HepG2 (cell line): ENCODE results near the gene NOX3. TPM values are rescaled to one million over a fixed set of nuclear protein-coding genes. Genes with fewer than 3 reads are reported as not detected.

Source experiments
- ATAC-seq: fragments of 200-7000 bp; cut with Tn5 transposase; 3 replicates; pipeline ENCODE4 v1.9.1; 2020; ENCODE audit warnings: mild to moderate bottlenecking, moderate library complexity
- BruUV-seq: library from RNA; stranded (reverse); fragments of 400-500 nt; replicated peaks from 2 replicates; lab custom pipeline; 2021; lab: Mats Ljungman, UMichigan
- CTCF ChIA-PET: fragments of 300-600 bp; formaldehyde crosslinking; extraction: SDS; loops from one replicate; lab custom pipeline; 2021; ENCODE audit warnings: low total read pairs, inconsistent platforms, low intra/inter-chr PET ratio; lab: Yijun Ruan, JAX
- POLR2A ChIA-PET: fragments of 350-600 bp; sonication (Branson Sonifier 250); formaldehyde crosslinking; loops from one replicate; lab custom pipeline; 2020; ENCODE audit warnings: antibody characterized with exemption, inconsistent platforms; lab: Yijun Ruan, JAX
- DNase-seq: peaks from one replicate; pipeline ENCODE4 v3.0.0-alpha.2; 2015; ENCODE audit warnings: low spot score
- FAIRE-seq: peaks from 3 replicates; lab custom pipeline; 2011; peaks lifted over from hg19 to GRCh38; lab: Jason Lieb, UNC
- H2AFZ ChIP-seq: one replicate; pipeline ENCODE4 v1.6.1; 2011; ENCODE audit warnings: low read length, inconsistent platforms
- H3K27ac ChIP-seq: fragments of 300-600 bp; 3 replicates; pipeline ENCODE4 v1.8.0; 2011; ENCODE audit warnings: mixed run types, mild to moderate bottlenecking, mixed read lengths, low read length, inconsistent platforms; ENCODE audit not compliant: insufficient read depth; ENCODE audit errors: extremely low read length
- H3K27me3 ChIP-seq, 2 experiments: fragments of 200-600 bp in 1 of 2; 2 replicates in 1 of 2; 3 replicates in 1 of 2; pipeline versions ENCODE4 v1.6.0 to v1.8.0; 2011; ENCODE audit warnings: low read length in 2 of 2, mild to moderate bottlenecking in 2 of 2, moderate library complexity in 2 of 2, inconsistent platforms in 1 of 2; ENCODE audit not compliant: insufficient read depth in 2 of 2, control insufficient read depth in 1 of 2
- H3K36me3 ChIP-seq, 2 experiments: fragments of 200-600 bp in 1 of 2; replicated peaks in 1 of 2; 2 replicates in 1 of 2; 3 replicates in 1 of 2; pipeline versions ENCODE4 v1.5.1 to v1.8.0; 2011; ENCODE audit warnings: low read length in 2 of 2, inconsistent platforms in 1 of 2; ENCODE audit not compliant: insufficient read depth in 2 of 2, control insufficient read depth in 1 of 2
- H3K4me1 ChIP-seq: 2 replicates; pipeline ENCODE4 v1.5.1; 2012; ENCODE audit warnings: low read length, inconsistent platforms; ENCODE audit not compliant: insufficient read depth
- H3K4me2 ChIP-seq: 2 replicates; pipeline ENCODE4 v1.6.0; 2011; ENCODE audit warnings: low read depth, low read length, inconsistent platforms
- H3K4me3 ChIP-seq, 3 experiments: fragments of 200-600 bp in 1 of 3; sonication (generic), shearing (Covaris generic) in 1 of 3; replicated peaks in 1 of 3; 2 replicates each; pipeline ENCODE4 v1.5.1; 2011 to 2016; ENCODE audit warnings: low read length in 3 of 3, inconsistent platforms in 2 of 3, low read depth in 2 of 3, mild to moderate bottlenecking in 2 of 3, control low read depth in 1 of 3, mixed read lengths in 1 of 3; ENCODE audit not compliant: insufficient read depth in 1 of 3
- H3K79me2 ChIP-seq: one replicate; pipeline ENCODE4 v1.6.1; 2011; ENCODE audit warnings: low read length, inconsistent platforms; ENCODE audit not compliant: insufficient read depth
- H3K9ac ChIP-seq: 2 replicates; pipeline ENCODE4 v1.6.0; 2011; ENCODE audit warnings: mild to moderate bottlenecking, low read depth, low read length, inconsistent platforms; ENCODE audit not compliant: insufficient read depth
- H3K9me3 ChIP-seq: 2 replicates; pipeline ENCODE4 v1.5.1; 2012; ENCODE audit warnings: mild to moderate bottlenecking, low read length
- H4K20me1 ChIP-seq: 2 replicates; pipeline ENCODE4 v1.6.0; 2011; ENCODE audit warnings: inconsistent platforms, mild to moderate bottlenecking, low read length, moderate library complexity; ENCODE audit not compliant: insufficient read depth
- ATF1 ChIP-seq: IDR thresholded peaks from 2 replicates; pipeline ENCODE4 v1.6.1; 2016; ENCODE audit warnings: mild to moderate bottlenecking, control low read depth
- KDM1A ChIP-seq: IDR thresholded peaks from 2 replicates; pipeline ENCODE4 v1.6.1; 2016; ENCODE audit warnings: missing compliant biosample characterization
- MYPOP ChIP-seq: sonication (generic); formaldehyde crosslinking; IDR thresholded peaks from 2 replicates; pipeline ENCODE4 v1.8.1; 2023; ENCODE audit warnings: mild to moderate bottlenecking, moderate library complexity, missing genetic modification reagents
- POLR2A ChIP-seq, 2 experiments: IDR thresholded peaks; 2 replicates each; pipeline ENCODE4 v1.6.1; 2011; ENCODE audit warnings: low read depth in 2 of 2, low read length in 2 of 2, mild to moderate bottlenecking in 1 of 2, moderate library complexity in 1 of 2; ENCODE audit not compliant: insufficient read depth in 1 of 2
- SP2 ChIP-seq: sonication (generic); formaldehyde crosslinking; IDR thresholded peaks from 2 replicates; pipeline ENCODE4 v1.5.1; 2020; ENCODE audit warnings: mild to moderate bottlenecking, missing genetic modification reagents
- TEAD3 ChIP-seq: optimal IDR thresholded peaks from 2 replicates; pipeline ENCODE3; 2016; ENCODE audit warnings: borderline replicate concordance
- TFE3 ChIP-seq: IDR thresholded peaks from 2 replicates; pipeline ENCODE4 v1.6.1; 2016
- ZFP1 ChIP-seq: IDR thresholded peaks from 2 replicates; pipeline ENCODE4 v1.6.1; 2016
- ZMYM3 ChIP-seq: sonication (generic); formaldehyde crosslinking; IDR thresholded peaks from 2 replicates; pipeline ENCODE4 v1.5.1; 2020; ENCODE audit warnings: mild to moderate bottlenecking, missing genetic modification reagents
- ZNF121 ChIP-seq: sonication (generic); formaldehyde crosslinking; IDR thresholded peaks from 2 replicates; pipeline ENCODE4 v1.5.0; 2020; ENCODE audit warnings: mild to moderate bottlenecking, missing genetic modification reagents
- ZNF275 ChIP-seq: sonication (generic); formaldehyde crosslinking; IDR thresholded peaks from 2 replicates; pipeline ENCODE4 v1.8.0; 2022; ENCODE audit warnings: missing genetic modification reagents, mild to moderate bottlenecking, inconsistent platforms, borderline replicate concordance
- ZNF329 ChIP-seq: sonication (generic); formaldehyde crosslinking; IDR thresholded peaks from 2 replicates; pipeline ENCODE4 v1.9.0; 2021; ENCODE audit warnings: low read depth, mild to moderate bottlenecking, missing genetic modification reagents
- ZNF367 ChIP-seq: sonication (generic); formaldehyde crosslinking; IDR thresholded peaks from 2 replicates; pipeline ENCODE4 v1.4.0; 2020; ENCODE audit warnings: missing genetic modification reagents, borderline replicate concordance
- ZNF543 ChIP-seq: sonication (generic); formaldehyde crosslinking; IDR thresholded peaks from 2 replicates; pipeline ENCODE4 v1.4.0; 2020; ENCODE audit warnings: mild to moderate bottlenecking, missing genetic modification reagents
- ZSCAN21 ChIP-seq: sonication (generic); formaldehyde crosslinking; IDR thresholded peaks from 2 replicates; pipeline ENCODE4 v1.8.0; 2022; ENCODE audit warnings: mild to moderate bottlenecking, missing genetic modification reagents, moderate library complexity, borderline replicate concordance
- WGBS: methylation state at CpG from one replicate; pipeline ENCODE4 v1.1.6; 2017; ENCODE audit warnings: low lambda C conversion rate; 5-methylcytosine and 5-hydroxymethylcytosine counted together
- in situ Hi-C: cut with HindIII; loops from 2 replicates; pipeline ENCODE4 v1.10.0; 2017; ENCODE audit warnings: low pct_unique_long_range_greater_than_20kb; ENCODE audit not compliant: extremely low pct_ligation_motif_present
- intact Hi-C: fragments of 100-400 bp; cut with micrococcal nuclease; formaldehyde crosslinking; loops from one replicate; pipeline ENCODE4 v1.10.0; 2022; ENCODE audit not compliant: unreplicated experiment
- polyA plus RNA-seq, 8 experiments: library from polyadenylated mRNA; depleted of rRNA in 3 of 8; stranded (reverse) in 7 of 8; unstranded in 1 of 8; fragments of >200 nt; fragmentation: Illumina TruSeq in 4 of 8; extraction: Trizol in 4 of 8; gene quantifications; 2 replicates each; pipeline versions ENCODE4 v1.2.1 to v1.2.3, GENCODE V29; 2011 to 2016; ENCODE audit warnings: low read depth in 4 of 8, missing spikeins in 1 of 8, mixed read lengths in 1 of 8; ENCODE audit not compliant: insufficient read depth in 1 of 8
- total RNA-seq, 5 experiments: library from RNA; depleted of rRNA; stranded (reverse); fragments of >200 nt; fragmentation: Illumina TruSeq; extraction: Trizol; gene quantifications; 2 replicates each; pipeline ENCODE4 v1.2.3, GENCODE V29; 2016; ENCODE audit warnings: low read depth in 1 of 5

The NOX3 gene
- total and polyA plus RNA-seq, 2 of the 13 experiments (the other 11 are each of a cell fraction or from before 2014, with no cell fraction given) = 0.09 to 0.18 TPM

GRCh38 chr6:155426408-155426945, 29.2 kb downstream of the NOX3 start (continued):
- no peak for TF ChIP-seq MYPOP (CRISPR knock-in tag)
- TF ChIP-seq ZMYM3 = peak; percentile 91
- TF ChIP-seq ZSCAN21 (CRISPR knock-in tag) = no peak
- TF ChIP-seq TFE3 = no peak
- TF ChIP-seq ZFP1 = no peak
- TF ChIP-seq POLR2A (IDR thresholded peaks at IDR 0.05; ENCODE audit: insufficient read depth in 1 of 2, low read depth in 2 of 2, low read length in 2 of 2) = no peak
- no peak for TF ChIP-seq SP2 (CRISPR knock-in tag)
- TF ChIP-seq ZNF121 (CRISPR knock-in tag) = no peak
- peak; percentile 96 for TF ChIP-seq KDM1A

- BruUV-seq = no TSS peak
- H3K27me3 ChIP-seq = no peaks in the 10 kb centered on the region
- H3K4me1 ChIP-seq = peaks cover 12% of the 10 kb centered on the region; the same call in 1 of the 2 replicates
- no peaks in the 10 kb centered on the region for H4K20me1 ChIP-seq
- CTCF ChIA-PET = no interaction called here
- ATAC-seq = no peak
- no peak overlapping the region for H3K27ac ChIP-seq
- intact Hi-C loops (no loop called here), in situ Hi-C loops (no loop called here)
- H3K4me2 ChIP-seq = no peak overlapping the region
- TF ChIP-seq ZNF367 (CRISPR knock-in tag) (no peak), ZNF543 (CRISPR knock-in tag) (no peak), ATF1 (CRISPR knock-in tag) (no peak), ZNF275 (CRISPR knock-in tag) (no peak), ZNF329 (CRISPR knock-in tag) (no peak), TEAD3 (no peak)
- TF ChIP-seq, all 625 proteins: peak for 0
- 95% methylated on average over 2 of the region's 2 CpGs for WGBS
- no peak overlapping the region for H2AFZ ChIP-seq
- POLR2A ChIA-PET = no interaction called here
- no peak for FAIRE-seq
- H3K9me3 ChIP-seq = no peaks in the 10 kb centered on the region
- H3K36me3 ChIP-seq = no peaks in the 10 kb centered on the region
- no peaks in the 10 kb centered on the region for H3K79me2 ChIP-seq
- no peak for DNase-seq
- no peak overlapping the region for H3K4me3 ChIP-seq
- no peak overlapping the region for H3K9ac ChIP-seq
Measured at GRCh38 chr6:155424181-155424580, 31.5 kb downstream of the NOX3 start.
